Large intestine (tissue), 3 donors: Measurements from ENCODE around the gene FN1. TPM values are rescaled to one million over a fixed set of nuclear protein-coding genes. Genes with fewer than 3 reads are reported as not detected.

Source experiments
- DNase-seq, 2 donors: peaks; one replicate each; pipeline versions ENCODE4 v3.0.0 to v3.0.0-alpha.2; 2013
- H3K27ac ChIP-seq: one replicate; pipeline ENCODE4 v1.5.1; 2013; ENCODE audit warnings: low read length
- H3K27me3 ChIP-seq: 2 replicates; pipeline ENCODE4 v1.6.1; 2013; ENCODE audit warnings: low read length; ENCODE audit not compliant: control insufficient read depth, insufficient read depth
- H3K36me3 ChIP-seq: 2 replicates; pipeline ENCODE4 v1.6.1; 2013; ENCODE audit warnings: low read length; ENCODE audit not compliant: control insufficient read depth, insufficient read depth
- H3K4me1 ChIP-seq: one replicate; pipeline ENCODE4 v1.6.1; 2013; ENCODE audit warnings: low read length; ENCODE audit not compliant: control insufficient read depth, insufficient read depth
- H3K4me3 ChIP-seq: one replicate; pipeline ENCODE4 v1.5.1; 2013; ENCODE audit warnings: low read length
- H3K9me3 ChIP-seq: one replicate; pipeline ENCODE4 v1.6.1; 2013; ENCODE audit warnings: mild to moderate bottlenecking, low read depth, low read length, moderate library complexity; ENCODE audit not compliant: control insufficient read depth
- WGBS: methylation state at CpG from one replicate; pipeline ENCODE4 v1.1.5; 2013; ENCODE audit warnings: low lambda C conversion rate; ENCODE audit not compliant: insufficient coverage; 5-methylcytosine and 5-hydroxymethylcytosine counted together
- polyA plus RNA-seq: library from polyadenylated mRNA; unstranded; fragments of 120-200 nt; gene quantifications from one replicate; pipeline ENCODE4 v1.2.1, GENCODE V29; 2013

Gene FN1
- polyA plus RNA-seq, 1 donor = 216 TPM

DNA sequence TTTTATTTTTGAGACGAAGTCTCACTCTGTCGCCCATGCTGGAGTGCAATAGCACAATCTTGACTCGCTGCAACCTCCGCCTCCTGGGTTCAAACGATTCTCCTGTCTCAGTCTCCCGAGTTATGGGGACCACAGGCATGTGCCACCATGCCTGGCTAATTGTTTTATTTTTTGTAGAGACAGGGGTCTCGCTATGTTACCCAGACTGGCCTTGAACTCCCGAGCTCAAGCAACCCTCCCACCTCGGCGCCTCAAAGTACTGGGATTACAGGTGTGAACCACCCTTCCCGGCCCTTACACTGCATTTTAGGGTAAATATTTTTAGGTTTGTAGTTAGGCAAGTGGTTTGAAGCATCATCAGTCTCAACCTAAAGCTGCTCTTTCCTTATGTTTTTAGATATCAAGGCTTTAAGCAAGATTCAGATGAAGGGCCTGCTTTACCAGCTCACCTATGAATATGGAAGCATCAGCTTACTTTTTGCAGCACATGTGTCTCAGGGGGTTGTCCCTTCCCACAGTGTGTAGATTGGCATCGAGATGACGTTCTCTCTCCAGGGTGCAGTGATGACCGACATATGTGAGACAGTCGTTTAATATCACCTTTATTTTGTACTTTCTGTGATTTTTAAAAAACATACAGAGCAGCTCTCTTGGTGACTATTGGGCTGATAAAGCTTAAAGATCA lies 76.8 kb downstream of the FN1 start:
- H3K36me3 ChIP-seq = peaks cover 40% of the 10 kb centered on the region
- peaks cover 9% of the 10 kb centered on the region for H3K9me3 ChIP-seq
- no peak overlapping the region for H3K4me3 ChIP-seq
- H3K27ac ChIP-seq = no peak overlapping the region
- no peaks in the 10 kb centered on the region for H3K4me1 ChIP-seq
- WGBS = no CpG with 5 or more reads among the region's 15 CpGs
- DNase-seq = no peak
- H3K27me3 ChIP-seq = no peaks in the 10 kb centered on the region

DNA sequence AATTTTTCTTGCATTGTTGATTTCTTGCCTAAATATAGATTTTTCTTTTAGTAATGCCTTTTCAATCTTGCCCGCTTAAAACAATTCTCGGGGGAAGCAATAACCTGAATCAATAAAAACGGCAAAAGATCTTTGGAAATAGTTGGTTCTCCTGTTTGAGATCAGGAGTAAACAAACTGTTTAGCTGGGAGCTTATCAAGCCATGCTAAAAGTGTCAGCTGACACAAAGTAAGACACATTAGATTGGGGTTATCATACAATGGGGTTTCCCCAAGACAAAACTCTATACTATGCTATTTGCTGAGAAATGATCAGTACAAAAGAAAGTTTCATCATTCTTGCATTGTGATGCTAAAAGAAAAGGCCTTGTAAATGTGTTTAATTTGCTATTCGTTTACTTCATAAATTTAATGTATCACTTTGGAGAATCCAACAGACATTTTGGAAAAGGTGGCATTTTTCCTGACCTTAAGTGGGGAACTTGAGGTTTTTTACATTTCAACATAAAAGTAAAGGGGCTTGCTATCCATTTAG lies 77.5 kb downstream of the FN1 start:
- Histone ChIP-seq H3K4me1 (no peaks in the 10 kb centered on the region), H3K36me3 (peaks cover 35% of the 10 kb centered on the region)
- 84% methylated on average over 3 of the region's 4 CpGs for WGBS

DNA sequence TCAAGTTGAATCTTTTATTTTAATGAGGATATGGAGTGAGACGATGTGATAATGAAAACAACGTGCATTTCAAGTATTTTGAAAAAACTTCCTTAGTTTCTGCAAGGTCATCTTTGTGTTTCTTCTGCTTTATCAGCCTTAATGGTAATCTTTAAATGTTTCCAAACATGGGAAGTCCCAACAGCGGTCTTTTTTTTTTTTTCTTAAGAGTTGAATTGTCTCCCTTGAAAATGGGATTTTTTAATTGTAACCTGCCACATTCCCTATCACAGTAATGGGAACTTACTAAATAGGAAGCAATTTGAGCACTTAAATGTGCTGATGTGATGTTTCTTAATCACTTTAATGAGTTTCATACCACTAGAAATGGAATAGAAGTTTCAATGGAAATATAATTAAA lies 78.2 kb downstream of the FN1 start:
- Histone ChIP-seq H3K27me3 (no peaks in the 10 kb centered on the region), H3K9me3 (peaks cover 9% of the 10 kb centered on the region), H3K4me3 (no peak overlapping the region), H3K36me3 (peaks cover 28% of the 10 kb centered on the region), H3K4me1 (no peaks in the 10 kb centered on the region), H3K27ac (no peak overlapping the region)
- DNase-seq = no peak
- WGBS = 92% methylated on average over 2 of the region's 3 CpGs

More for the DNA sequence above, 77.5 kb downstream of the FN1 start:
- no peak for DNase-seq
- Histone ChIP-seq H3K27ac (no peak overlapping the region), H3K4me3 (no peak overlapping the region), H3K27me3 (no peaks in the 10 kb centered on the region), H3K9me3 (peaks cover 9% of the 10 kb centered on the region)

DNA sequence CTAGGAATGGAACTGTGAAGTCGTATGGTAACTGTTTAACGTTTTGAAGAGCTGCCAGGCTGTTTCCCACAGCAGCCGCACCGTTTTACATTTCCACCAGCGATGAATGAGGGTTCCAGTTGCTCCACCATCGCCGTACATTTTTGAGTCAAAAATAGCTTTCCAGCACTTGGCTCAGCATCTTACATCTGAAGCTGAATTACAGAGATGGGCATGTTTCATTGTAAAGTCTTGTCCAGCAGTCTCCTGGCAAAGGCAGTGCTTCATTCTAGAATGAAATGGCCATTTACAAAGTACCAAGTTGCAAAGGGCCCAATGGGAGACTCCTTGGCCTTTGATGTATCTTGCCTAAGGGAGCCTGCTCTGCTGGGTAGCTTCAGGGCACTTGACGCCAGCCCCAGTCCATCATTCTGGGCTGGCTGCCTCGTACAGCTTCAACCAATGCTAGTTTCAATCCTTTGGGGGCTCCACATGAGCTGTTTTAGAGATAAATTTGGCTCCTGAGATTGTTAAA lies 78.9 kb downstream of the FN1 start:
- H3K9me3 ChIP-seq = peaks cover 9% of the 10 kb centered on the region
- H3K27me3 ChIP-seq = no peaks in the 10 kb centered on the region
- H3K27ac ChIP-seq = no peak overlapping the region
- no peak overlapping the region for H3K4me3 ChIP-seq
- peaks cover 23% of the 10 kb centered on the region for H3K36me3 ChIP-seq
- WGBS = no CpG with 5 or more reads among the region's 9 CpGs
- DNase-seq = no peak
- H3K4me1 ChIP-seq = no peaks in the 10 kb centered on the region

DNA sequence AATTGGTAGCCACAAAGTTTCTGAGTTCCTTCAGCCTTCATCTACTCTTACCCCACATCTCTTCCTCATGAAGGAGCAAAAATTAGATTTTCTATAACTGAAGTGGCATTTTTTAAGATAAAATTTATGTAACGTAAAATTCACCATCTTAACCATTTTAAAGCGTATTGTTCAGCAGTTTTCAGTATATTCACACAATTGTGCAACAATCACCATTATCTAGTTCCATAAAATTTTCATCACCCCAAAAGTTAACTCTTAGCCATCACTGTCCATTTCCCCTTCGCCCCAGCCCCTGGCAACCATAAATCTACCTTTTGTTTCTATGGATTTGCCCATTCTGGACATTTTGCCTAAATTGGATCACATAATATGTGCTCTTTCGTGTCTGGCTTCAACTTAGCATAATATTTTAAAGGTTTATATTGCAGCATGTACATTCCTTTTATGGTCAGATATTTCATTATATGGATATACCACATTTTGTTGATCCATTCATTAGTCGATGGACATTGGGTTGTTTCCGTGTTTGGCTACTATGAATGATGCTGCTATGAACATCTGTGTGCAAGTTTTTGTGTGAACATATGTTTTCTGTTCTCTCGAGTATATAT lies 79.4 kb downstream of the FN1 start:
- 100% methylated on average over 4 of the region's 7 CpGs for WGBS
- no peaks in the 10 kb centered on the region for H3K27me3 ChIP-seq
- H3K4me3 ChIP-seq = no peak overlapping the region
- H3K9me3 ChIP-seq = peaks cover 8% of the 10 kb centered on the region
- DNase-seq = no peak
- H3K4me1 ChIP-seq = no peaks in the 10 kb centered on the region
- peaks cover 20% of the 10 kb centered on the region for H3K36me3 ChIP-seq
- H3K27ac ChIP-seq = no peak overlapping the region

DNA sequence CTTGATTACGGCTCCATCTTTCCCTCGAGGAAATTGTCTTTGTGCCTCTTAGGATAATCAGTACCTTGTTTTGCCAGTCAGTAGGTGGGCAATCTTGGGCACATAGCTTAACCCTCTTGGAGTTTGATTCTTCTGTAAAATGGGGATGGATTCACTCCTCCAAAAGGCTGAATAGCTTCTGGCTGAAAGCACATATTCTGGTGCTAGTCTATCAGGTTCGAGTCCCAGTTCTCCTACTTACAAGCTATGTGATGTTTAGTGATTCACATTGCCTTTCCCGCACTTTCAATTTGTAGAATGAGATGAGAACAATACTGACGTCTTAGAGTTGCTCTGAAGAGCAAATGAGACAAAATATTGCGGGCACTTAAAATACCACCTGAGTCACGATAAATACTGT lies 80.1 kb downstream of the FN1 start:
- H3K4me1 ChIP-seq = no peaks in the 10 kb centered on the region
- H3K9me3 ChIP-seq = peaks cover 1% of the 10 kb centered on the region
- DNase-seq = no peak
- H3K27ac ChIP-seq = no peak overlapping the region
- 96% methylated on average over 4 of the region's 7 CpGs for WGBS
- H3K36me3 ChIP-seq = peaks cover 17% of the 10 kb centered on the region
- H3K4me3 ChIP-seq = no peak overlapping the region
- no peaks in the 10 kb centered on the region for H3K27me3 ChIP-seq

DNA sequence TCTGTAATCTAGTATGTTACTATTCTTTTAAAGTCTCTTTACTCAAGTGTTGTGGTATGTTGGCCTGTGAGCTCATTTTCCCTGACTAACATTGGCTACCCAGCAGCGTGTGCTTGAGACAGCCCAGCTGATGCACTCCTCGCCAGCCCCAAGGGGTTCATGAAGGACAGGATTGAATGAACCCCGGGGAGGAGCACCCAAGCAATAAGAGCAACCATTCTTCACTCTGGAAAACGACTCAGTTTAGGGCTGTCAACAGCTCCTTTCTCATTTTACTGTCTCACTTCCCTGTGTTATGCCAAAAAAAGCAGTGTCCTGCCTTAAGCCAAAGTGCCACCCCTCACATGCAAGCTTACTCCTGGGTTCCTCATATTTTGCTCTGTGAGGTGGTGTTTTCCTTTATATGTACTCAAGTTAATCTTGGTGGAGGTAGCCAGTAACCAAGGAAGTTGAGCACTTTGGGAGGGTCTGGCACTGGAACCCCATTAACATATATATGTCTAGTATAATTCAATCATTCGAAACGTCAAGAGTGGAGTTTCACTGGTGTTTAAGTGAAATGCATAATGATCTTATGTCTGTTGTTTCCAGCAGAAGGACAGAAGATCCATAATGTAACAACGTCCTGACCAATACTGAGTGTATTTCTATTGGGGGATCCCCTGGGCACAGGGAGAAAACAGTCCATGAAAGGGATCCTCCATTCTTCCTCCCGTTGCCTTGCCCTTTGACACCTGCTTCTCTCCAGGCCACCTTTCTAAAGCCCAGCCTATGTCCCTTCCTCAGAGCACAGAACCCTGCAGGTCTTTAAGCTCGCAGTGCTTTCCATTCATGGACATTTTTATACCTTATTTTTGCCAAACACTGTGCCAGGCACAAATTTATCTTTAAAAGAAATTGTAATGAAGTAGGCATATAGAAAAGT lies 80.8 kb downstream of the FN1 start:
- Histone ChIP-seq H3K4me3 (no peak overlapping the region), H3K27ac (no peak overlapping the region), H3K27me3 (no peaks in the 10 kb centered on the region), H3K36me3 (peaks cover 17% of the 10 kb centered on the region), H3K4me1 (no peaks in the 10 kb centered on the region), H3K9me3 (no peaks in the 10 kb centered on the region)
- DNase-seq = no peak
- 95% methylated on average over 4 of the region's 9 CpGs for WGBS

DNA sequence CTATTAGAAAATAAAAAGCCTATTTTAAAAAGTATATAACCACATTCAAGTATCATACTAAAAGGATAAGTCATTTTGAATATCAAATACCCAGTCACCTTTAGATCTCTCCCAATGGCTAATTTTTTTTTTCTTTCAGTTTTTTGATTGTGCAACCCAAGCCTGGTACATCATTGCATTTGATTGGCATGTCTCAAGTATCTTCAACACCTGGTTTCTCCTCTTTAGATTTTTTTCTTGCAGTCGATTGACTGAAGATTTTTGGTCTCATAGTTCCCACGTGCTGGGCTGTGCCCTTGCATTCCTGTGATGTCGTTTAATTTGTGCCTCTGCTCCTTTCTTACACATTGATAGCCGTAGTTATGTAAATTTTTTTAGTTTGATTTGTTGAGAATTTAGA lies 83.3 kb downstream of the FN1 start:
- DNase-seq = no peak
- Histone ChIP-seq H3K36me3 (peaks cover 25% of the 10 kb centered on the region), H3K27ac (no peak overlapping the region), H3K27me3 (no peaks in the 10 kb centered on the region), H3K4me3 (no peak overlapping the region), H3K4me1 (no peaks in the 10 kb centered on the region), H3K9me3 (no peaks in the 10 kb centered on the region)
- no CpG with 5 or more reads among the region's 4 CpGs for WGBS

DNA sequence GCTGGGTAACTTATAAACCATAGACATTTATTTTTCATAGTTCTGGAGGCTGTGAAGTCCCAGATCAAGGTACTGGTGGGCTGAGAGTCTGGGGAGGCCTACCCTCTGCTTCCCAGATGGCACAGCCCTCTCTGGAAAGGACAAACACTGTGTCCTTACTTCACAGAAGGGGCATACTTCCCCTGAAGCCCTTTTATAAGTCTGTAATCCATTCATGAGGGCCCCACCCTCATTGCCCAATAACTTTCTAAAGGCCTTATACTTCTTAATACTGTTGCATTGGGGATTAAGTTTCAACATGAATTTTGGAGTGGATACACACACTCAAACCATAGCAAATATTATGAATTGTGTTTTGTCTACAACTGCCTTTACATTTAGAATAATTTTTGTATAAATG lies 88.0 kb downstream of the FN1 start:
- DNase-seq = no peak
- H3K4me1 ChIP-seq = no peaks in the 10 kb centered on the region
- H3K27ac ChIP-seq = no peak overlapping the region
- no peak overlapping the region for H3K4me3 ChIP-seq
- H3K36me3 ChIP-seq = peaks cover 51% of the 10 kb centered on the region
- H3K27me3 ChIP-seq = no peaks in the 10 kb centered on the region
- no peaks in the 10 kb centered on the region for H3K9me3 ChIP-seq
